GM12872 (cell line): ENCODE results near the gene MALT1.

Experiments used
- CTCF ChIP-seq: IDR thresholded peaks from 3 replicates; pipeline ENCODE4 v1.5.1; 2011; ENCODE audit warnings: low read depth, mild to moderate bottlenecking, low read length, moderate library complexity; ENCODE audit not compliant: insufficient read depth

Gene MALT1

GRCh38 chr18:58669731-58670378 is 1.4 kb upstream of the MALT1 start:
- TF ChIP-seq CTCF: no peak

- no peak for TF ChIP-seq CTCF
These were observed 708 bp upstream of the MALT1 start for GRCh38 chr18:58670404-58671110.

GRCh38 chr18:58671632-58672564 is 633 bp downstream of the MALT1 start:
- TF ChIP-seq CTCF: no peak

GRCh38 chr18:58674159-58674558 is 2.9 kb downstream of the MALT1 start:
- TF ChIP-seq CTCF: no peak

- TF ChIP-seq CTCF: no peak
These were observed 3.7 kb downstream of the MALT1 start for GRCh38 chr18:58674863-58675472.

- no peak for TF ChIP-seq CTCF
These were observed 5.0 kb downstream of the MALT1 start for GRCh38 chr18:58676270-58676669.
